Naive thymus-derived CD4-positive, alpha-beta T cell (primary cell): ENCODE data around the gene ST6GALNAC3. TPM values are rescaled to one million over a fixed set of nuclear protein-coding genes. Genes with fewer than 3 reads are reported as not detected.

Experiments
- ATAC-seq: fragments of 150-1000 bp; cut with Tn5 transposase; 2 replicates; pipeline ENCODE4 v1.10.0; 2021; ENCODE audit warnings: mild to moderate bottlenecking, moderate library complexity
- CTCF ChIA-PET: fragments of 350-600 bp; sonication (Branson Sonifier 250); formaldehyde crosslinking; loops from one replicate; lab custom pipeline; 2021; ENCODE audit warnings: antibody characterized with exemption; lab: Charles Lee
- POLR2A ChIA-PET: fragments of 350-600 bp; sonication (Branson Sonifier 250); formaldehyde crosslinking; loops from one replicate; lab custom pipeline; 2021; ENCODE audit warnings: antibody characterized with exemption, inconsistent platforms; lab: Charles Lee
- DNase-seq, 9 donors: peaks; one replicate each; pipeline versions ENCODE4 v3.0.0 to v3.0.0-alpha.2; 2020 to 2022; ENCODE audit warnings: mixed read lengths in 1 of 9
- H3K27ac ChIP-seq: one replicate; pipeline ENCODE4 v1.7.0; 2013; ENCODE audit warnings: mild to moderate bottlenecking, low read depth, low read length, moderate library complexity
- H3K27me3 ChIP-seq, 2 donors: one replicate each; pipeline ENCODE4 v1.7.0; 2013; ENCODE audit warnings: low read length in 2 of 2, mild to moderate bottlenecking in 2 of 2, moderate library complexity in 2 of 2; ENCODE audit not compliant: control insufficient read depth in 2 of 2, insufficient read depth in 2 of 2
- H3K36me3 ChIP-seq, 3 experiments: 1 replicate in 2 of 3; 2 replicates in 1 of 3; pipeline ENCODE4 v1.7.0; 2013; ENCODE audit warnings: low read length in 3 of 3, mild to moderate bottlenecking in 3 of 3, moderate library complexity in 1 of 3; ENCODE audit not compliant: insufficient read depth in 3 of 3, control insufficient read depth in 2 of 3
- H3K4me1 ChIP-seq, 2 donors: one replicate each; pipeline ENCODE4 v1.7.0; 2013; ENCODE audit warnings: low read length in 2 of 2, mild to moderate bottlenecking in 2 of 2, moderate library complexity in 1 of 2; ENCODE audit not compliant: control insufficient read depth in 2 of 2, insufficient read depth in 2 of 2
- H3K4me3 ChIP-seq: 2 replicates; pipeline ENCODE4 v1.7.0; 2013; ENCODE audit warnings: mild to moderate bottlenecking, low read length
- H3K9me3 ChIP-seq, 3 experiments: 1 replicate in 2 of 3; 2 replicates in 1 of 3; pipeline ENCODE4 v1.7.0; 2013; ENCODE audit warnings: low read length in 3 of 3; ENCODE audit not compliant: control insufficient read depth in 2 of 3
- H3K27ac Mint-ChIP-seq, 9 donors: one replicate each; pipeline ENCODE4 v1.8.0; 2020 to 2022; ENCODE audit warnings: mixed read lengths in 9 of 9, mild to moderate bottlenecking in 8 of 9, moderate library complexity in 5 of 9, inconsistent platforms in 2 of 9
- H3K27me3 Mint-ChIP-seq, 5 donors: one replicate each; pipeline ENCODE4 v1.8.0; 2021 to 2022; ENCODE audit warnings: mixed read lengths in 5 of 5, mild to moderate bottlenecking in 1 of 5
- H3K36me3 Mint-ChIP-seq, 5 donors: one replicate each; pipeline ENCODE4 v1.8.0; 2020 to 2022; ENCODE audit warnings: mixed read lengths in 5 of 5, mild to moderate bottlenecking in 3 of 5, inconsistent platforms in 1 of 5
- H3K4me1 Mint-ChIP-seq, 7 donors: one replicate each; pipeline ENCODE4 v1.8.0; 2020 to 2022; ENCODE audit warnings: mixed read lengths in 7 of 7, mild to moderate bottlenecking in 3 of 7, inconsistent platforms in 1 of 7
- H3K4me3 Mint-ChIP-seq, 10 donors: one replicate each; pipeline ENCODE4 v1.8.0; 2020 to 2022; ENCODE audit warnings: mild to moderate bottlenecking in 10 of 10, mixed read lengths in 10 of 10, moderate library complexity in 6 of 10, inconsistent platforms in 2 of 10
- H3K9me3 Mint-ChIP-seq, 11 donors: one replicate each; pipeline ENCODE4 v1.8.0; 2020 to 2022; ENCODE audit warnings: mixed read lengths in 11 of 11, mild to moderate bottlenecking in 4 of 11, inconsistent platforms in 1 of 11, moderate library complexity in 1 of 11
- intact Hi-C, 2 donors: fragments of 100-400 bp; cut with micrococcal nuclease; formaldehyde crosslinking; loops; one replicate each; pipeline ENCODE4 v1.15.1; 2023
- polyA plus RNA-seq, 2 donors: library from polyadenylated mRNA; unstranded; fragments of 300-500 nt; fragmentation: Illumina TruSeq; gene quantifications; one replicate each; pipeline ENCODE4 v1.2.3, GENCODE V29; 2021
- total RNA-seq, 6 experiments: library from RNA in 5 of 6; stranded (reverse) in 5 of 6; gene quantifications; 1 replicate in 5 of 6; 2 replicates in 1 of 6; pipeline ENCODE4 v1.2.3 and lab custom pipeline; 2021 to 2026

Gene ST6GALNAC3
- total and polyA plus RNA-seq, 7 experiments from 2014 or later = 0.17 to 4.8 (median 2.1) TPM; not detected in 1

DNA sequence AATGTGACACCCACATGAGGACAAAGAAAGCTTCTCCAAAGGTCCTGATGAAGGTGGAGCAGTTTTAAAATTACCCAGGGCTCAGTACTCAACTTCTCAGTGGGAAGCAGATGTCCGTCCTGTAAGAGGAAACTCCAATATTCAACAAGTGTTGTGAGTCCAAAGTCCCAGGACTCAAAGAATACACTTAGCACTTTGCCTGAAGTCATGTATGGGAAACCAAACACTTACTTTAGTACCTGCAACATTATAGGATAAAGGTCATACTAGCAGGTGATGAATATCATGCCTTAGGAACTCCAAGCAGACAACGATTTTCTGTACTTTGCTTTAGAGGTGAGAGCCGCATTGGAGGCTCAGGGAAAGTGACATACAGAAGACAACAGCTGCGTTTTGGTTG is 37.2 kb upstream of the ST6GALNAC3 start:
- ATAC-seq = no peak

DNA sequence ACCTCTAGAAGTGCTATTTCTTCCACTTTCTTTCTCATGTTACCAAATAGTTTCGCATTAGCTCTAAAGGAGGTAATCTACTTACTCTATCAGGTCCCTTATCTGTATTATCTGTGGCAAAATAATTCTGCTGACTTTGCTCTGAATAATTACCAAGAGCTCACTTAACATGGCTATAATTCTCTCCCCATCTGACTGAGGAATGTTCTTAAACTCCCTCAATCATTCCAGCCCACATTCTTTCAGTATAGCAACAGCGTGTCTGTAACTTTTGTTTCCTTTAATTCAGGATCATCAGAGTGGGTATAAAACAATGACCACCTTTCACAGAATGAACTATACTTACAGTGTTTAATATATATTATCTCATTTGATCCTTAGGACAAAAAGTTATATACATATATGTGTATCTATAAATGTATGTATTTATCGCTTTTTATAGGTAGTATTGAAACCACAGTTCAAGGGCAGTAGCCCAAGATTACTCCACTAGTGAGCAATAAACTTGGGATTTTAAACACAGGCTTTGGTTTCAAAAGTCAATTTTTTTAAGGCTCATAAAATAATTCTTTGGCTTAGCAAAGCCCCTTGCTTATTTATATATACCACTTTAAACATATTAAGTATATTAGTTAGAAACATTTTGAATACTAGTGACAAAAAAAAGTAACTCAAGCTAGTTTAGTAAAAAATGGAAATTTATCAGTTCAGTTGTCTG is 36.1 kb upstream of the ST6GALNAC3 start:
- intact Hi-C loops = no loop called here
- Histone ChIP-seq H3K4me1 (no peaks in the 10 kb centered on the region), H3K27me3 (no peaks in the 10 kb centered on the region), H3K9me3 (no peaks in the 10 kb centered on the region), H3K4me3 (no peak overlapping the region), H3K27ac (no peak overlapping the region), H3K36me3 (no peaks in the 10 kb centered on the region)
- ChIA-PET POLR2A (no interaction called here), CTCF (interaction anchor here (0.6 to 1.1 kb wide), 2 partner anchors 116 to 1601 kb away, joined by 3 read pairs; no protein-coding TSS in a partner anchor)
- no peak overlapping the region for H3K4me3 Mint-ChIP-seq
- H3K27me3 Mint-ChIP-seq = peaks cover 3 to 20% (median 13%) of the 10 kb centered on the region in 5 donors
- no peaks in the 10 kb centered on the region for H3K4me1 Mint-ChIP-seq
- H3K36me3 Mint-ChIP-seq = no peaks in the 10 kb centered on the region
- peaks cover 0 to 2% (median 0%) of the 10 kb centered on the region in 11 donors for H3K9me3 Mint-ChIP-seq
- no peak overlapping the region for H3K27ac Mint-ChIP-seq
- ATAC-seq (no peak), DNase-seq (no peak)

More for the DNA sequence above, 37.2 kb upstream of the ST6GALNAC3 start:
- DNase-seq = no peak
- no peak overlapping the region for H3K4me3 ChIP-seq
- Mint-ChIP-seq H3K36me3 (no peaks in the 10 kb centered on the region), H3K4me3 (no peak overlapping the region), H3K4me1 (peaks cover 0 to 9% (median 0%) of the 10 kb centered on the region in 7 donors), H3K9me3 (peaks cover 0 to 2% (median 0%) of the 10 kb centered on the region in 11 donors), H3K27ac (no peak overlapping the region), H3K27me3 (peaks cover 3 to 20% (median 14%) of the 10 kb centered on the region in 5 donors)
- no peaks in the 10 kb centered on the region for H3K36me3 ChIP-seq
- POLR2A ChIA-PET = no interaction called here
- intact Hi-C loops = no loop called here
- no peaks in the 10 kb centered on the region for H3K27me3 ChIP-seq
- no peaks in the 10 kb centered on the region for H3K9me3 ChIP-seq
- H3K4me1 ChIP-seq = no peaks in the 10 kb centered on the region
- H3K27ac ChIP-seq = no peak overlapping the region
- CTCF ChIA-PET = no interaction called here

DNA sequence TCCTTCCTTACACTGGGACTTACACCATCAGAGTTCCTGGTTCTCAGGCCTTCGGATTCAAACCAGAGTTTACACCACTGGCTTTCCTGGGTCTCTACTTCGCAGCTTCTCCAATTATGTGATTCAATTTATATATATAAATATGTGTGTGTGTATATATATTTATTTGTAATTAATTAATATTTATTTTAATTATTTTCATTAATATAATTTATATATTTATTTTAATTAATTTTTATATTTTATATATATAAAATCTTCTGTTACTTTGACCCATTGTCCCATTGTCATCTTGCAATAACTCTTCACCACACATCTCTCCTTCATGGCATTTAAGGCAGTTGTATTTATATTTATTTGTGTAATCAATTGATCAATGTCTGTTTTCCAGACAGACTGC is 28.4 kb upstream of the ST6GALNAC3 start:
- H3K9me3 Mint-ChIP-seq = peaks cover 0 to 5% (median 1%) of the 10 kb centered on the region in 11 donors
- POLR2A ChIA-PET = no interaction called here
- no peak for DNase-seq
- Histone ChIP-seq H3K4me1 (no peaks in the 10 kb centered on the region), H3K36me3 (no peaks in the 10 kb centered on the region), H3K27ac (no peak overlapping the region), H3K9me3 (no peaks in the 10 kb centered on the region), H3K4me3 (no peak overlapping the region), H3K27me3 (no peaks in the 10 kb centered on the region)
- intact Hi-C loops = no loop called here
- peaks cover 6 to 14% (median 7%) of the 10 kb centered on the region in 5 donors for H3K27me3 Mint-ChIP-seq
- H3K4me3 Mint-ChIP-seq = no peak overlapping the region
- no peak for ATAC-seq
- no peaks in the 10 kb centered on the region for H3K4me1 Mint-ChIP-seq
- CTCF ChIA-PET = interaction anchor here (0.6 kb wide), 1 partner anchor 1927 kb away, joined by 3 read pairs; no protein-coding TSS in a partner anchor
- no peak overlapping the region for H3K27ac Mint-ChIP-seq
- H3K36me3 Mint-ChIP-seq = no peaks in the 10 kb centered on the region

DNA sequence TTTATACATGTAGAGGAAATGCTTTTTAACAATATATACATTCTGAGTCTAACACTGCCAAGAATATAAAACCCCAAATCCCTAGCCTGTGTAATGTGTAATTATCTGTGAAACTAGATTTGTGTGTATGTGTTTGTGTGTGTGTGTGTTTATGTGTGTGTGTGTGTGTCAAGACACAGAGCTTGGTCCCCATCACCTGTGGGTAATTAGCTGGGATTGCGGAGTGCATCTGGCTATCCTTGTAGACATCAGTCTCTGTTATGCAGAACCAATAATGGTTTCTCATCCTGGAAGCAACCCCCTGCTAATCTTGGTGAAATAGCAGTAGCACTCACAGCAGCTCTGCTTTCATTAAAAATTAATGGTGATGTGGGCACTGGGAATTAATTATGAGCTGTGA is 26.3 kb upstream of the ST6GALNAC3 start:
- Mint-ChIP-seq H3K27ac (no peak overlapping the region), H3K4me3 (no peak overlapping the region), H3K9me3 (peaks cover 0 to 5% (median 0%) of the 10 kb centered on the region in 11 donors), H3K36me3 (no peaks in the 10 kb centered on the region), H3K27me3 (peaks cover under 1 to 12% (median 7%) of the 10 kb centered on the region in 5 donors), H3K4me1 (peaks cover 0 to 7% (median 0%) of the 10 kb centered on the region in 7 donors)
- POLR2A ChIA-PET = interaction anchor here (0.6 to 0.7 kb wide), 4 partner anchors 43 to 1887 kb away, joined by 3 to 4 read pairs (median 3); no protein-coding TSS in a partner anchor
- Histone ChIP-seq H3K4me1 (no peaks in the 10 kb centered on the region), H3K4me3 (no peak overlapping the region), H3K9me3 (no peaks in the 10 kb centered on the region), H3K36me3 (no peaks in the 10 kb centered on the region), H3K27ac (no peak overlapping the region), H3K27me3 (no peaks in the 10 kb centered on the region)
- CTCF ChIA-PET = no interaction called here
- intact Hi-C loops = no loop called here
- DNase-seq = no peak
- no peak for ATAC-seq

DNA sequence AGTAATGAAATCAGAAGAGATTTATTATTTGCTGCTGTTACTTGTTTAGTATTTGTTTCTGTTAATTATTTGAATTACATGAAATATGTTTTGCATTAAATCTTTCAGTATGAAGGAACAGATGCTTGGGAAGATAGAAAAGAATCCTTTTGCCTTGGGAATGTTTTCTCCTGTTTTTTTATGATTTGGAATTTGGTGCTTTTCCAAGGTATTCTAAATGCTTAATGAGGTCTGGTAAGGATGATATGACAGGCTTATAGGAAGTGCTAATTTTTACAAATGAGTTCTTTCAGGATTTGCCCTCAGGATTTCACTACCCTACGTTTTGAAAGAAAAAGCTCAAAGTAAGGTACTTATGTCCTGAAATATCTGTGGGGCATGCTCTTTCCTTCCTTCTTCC is 25.6 kb upstream of the ST6GALNAC3 start:
- Histone ChIP-seq H3K9me3 (no peaks in the 10 kb centered on the region), H3K27me3 (no peaks in the 10 kb centered on the region), H3K4me3 (no peak overlapping the region), H3K36me3 (no peaks in the 10 kb centered on the region), H3K27ac (no peak overlapping the region), H3K4me1 (no peaks in the 10 kb centered on the region)
- Mint-ChIP-seq H3K36me3 (no peaks in the 10 kb centered on the region), H3K4me1 (peaks cover 0 to 11% (median 0%) of the 10 kb centered on the region in 7 donors), H3K9me3 (peaks cover 0 to 5% (median 0%) of the 10 kb centered on the region in 11 donors), H3K27ac (no peak overlapping the region), H3K4me3 (no peak overlapping the region), H3K27me3 (peaks cover 5 to 17% (median 7%) of the 10 kb centered on the region in 5 donors)
- no peak for ATAC-seq
- DNase-seq = no peak
- ChIA-PET CTCF (no interaction called here), POLR2A (interaction anchor here (0.6 kb wide), 1 partner anchor 42 kb away, joined by 3 read pairs; no protein-coding TSS in a partner anchor)
- intact Hi-C loops = no loop called here

DNA sequence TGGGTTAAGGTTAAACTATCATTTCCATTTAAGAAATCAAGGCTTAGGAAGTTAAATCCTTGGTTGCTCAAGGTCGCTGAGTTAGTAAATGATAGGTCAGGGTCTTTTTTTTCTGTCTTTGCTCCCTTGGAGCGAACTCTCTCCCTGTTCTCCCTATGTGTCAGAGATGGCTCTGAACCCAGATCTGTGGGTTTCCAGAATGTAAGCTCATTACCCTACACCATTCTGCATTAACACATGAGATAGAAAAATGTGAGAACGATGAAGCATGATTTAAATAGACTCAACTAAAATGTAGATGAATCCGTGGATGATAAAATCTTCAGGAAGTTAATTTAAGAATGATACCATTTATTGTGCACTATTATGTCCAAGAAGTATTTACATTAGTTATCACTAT is 25.0 kb upstream of the ST6GALNAC3 start:
- Histone ChIP-seq H3K4me1 (no peaks in the 10 kb centered on the region), H3K27ac (no peak overlapping the region), H3K27me3 (no peaks in the 10 kb centered on the region), H3K4me3 (no peak overlapping the region), H3K36me3 (no peaks in the 10 kb centered on the region), H3K9me3 (no peaks in the 10 kb centered on the region)
- Mint-ChIP-seq H3K9me3 (peaks cover 0 to 5% (median 0%) of the 10 kb centered on the region in 11 donors), H3K27ac (no peak overlapping the region), H3K27me3 (peaks cover 5 to 22% (median 13%) of the 10 kb centered on the region in 5 donors), H3K4me1 (peaks cover 0 to 11% (median 0%) of the 10 kb centered on the region in 7 donors), H3K4me3 (no peak overlapping the region), H3K36me3 (no peaks in the 10 kb centered on the region)
- DNase-seq (no peak), ATAC-seq (no peak)
- POLR2A ChIA-PET = no interaction called here
- intact Hi-C loops = no loop called here
- CTCF ChIA-PET = no interaction called here
